HL-60 (cell line): ENCODE data around the gene FBN1.
A peak's percentile ranks its signal among the peaks of the same experiment; 100 is the strongest.

Experiments used
- DNase-seq, 2 experiments: peaks; one replicate each; pipeline ENCODE4 v3.0.0-alpha.2; 2010 to 2020; ENCODE audit warnings: low read depth in 1 of 2, low spot score in 1 of 2
- H3K27ac ChIP-seq: fragments of 250-450 bp; sonication (Bioruptor Pico); replicated peaks from 2 replicates; pipeline ENCODE4 v1.5.1; 2020; ENCODE audit warnings: mild to moderate bottlenecking, moderate library complexity
- H3K27me3 ChIP-seq: fragments of 250-450 bp; sonication (Bioruptor Pico); 2 replicates; pipeline ENCODE4 v1.5.1; 2021; ENCODE audit warnings: mild to moderate bottlenecking, moderate library complexity; ENCODE audit not compliant: insufficient read depth, poor library complexity, severe bottlenecking
- H3K4me3 ChIP-seq: replicated peaks from 2 replicates; pipeline ENCODE4 v1.5.1; 2011; ENCODE audit warnings: mild to moderate bottlenecking, control low read depth, low read length; ENCODE audit not compliant: insufficient read depth
- GABPA ChIP-seq: IDR thresholded peaks from 2 replicates; pipeline ENCODE4 v1.6.1; 2012; ENCODE audit warnings: low read depth
- POLR2AphosphoS5 ChIP-seq: IDR thresholded peaks from 2 replicates; pipeline ENCODE4 v1.6.1; 2012; ENCODE audit warnings: low read depth
- SPI1 ChIP-seq: IDR thresholded peaks from 2 replicates; pipeline ENCODE4 v1.6.1; 2012; ENCODE audit warnings: low read depth, mild to moderate bottlenecking, borderline replicate concordance
- TF ChIP-seq, protein P1 (sequence below): IDR thresholded peaks from one replicate; pipeline ENCODE4 v1.5.1; 2011; ENCODE audit warnings: low read length, control low read depth, inconsistent platforms; ENCODE audit not compliant: insufficient read depth
- TF ChIP-seq, protein P2 (sequence below): IDR thresholded peaks from 2 replicates; pipeline ENCODE4 v1.6.1; 2012; ENCODE audit warnings: low read depth; ENCODE audit not compliant: insufficient replicate concordance

The FBN1 gene

DNA sequence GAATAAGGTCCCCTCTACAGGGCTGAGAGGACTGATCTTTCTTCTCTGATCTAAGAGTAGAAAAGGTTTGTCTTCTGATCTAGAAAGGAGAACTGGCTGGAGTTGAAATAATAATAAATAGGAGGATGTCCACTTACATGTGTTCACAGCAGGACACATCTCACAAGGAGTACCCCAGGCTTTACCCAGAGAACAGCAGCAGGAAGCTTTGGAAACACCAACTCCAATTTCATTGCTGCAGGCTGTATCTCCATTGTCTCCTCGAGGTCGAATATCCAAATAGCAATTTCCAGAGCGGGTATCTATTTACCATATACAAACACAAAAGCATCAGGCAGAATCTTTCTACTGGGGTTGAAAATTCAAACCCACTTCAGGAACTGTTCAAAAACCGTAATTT lies 177.7 kb downstream of the FBN1 start:
- TF ChIP-seq POLR2AphosphoS5: no peak
- TF ChIP-seq, protein P1, sequence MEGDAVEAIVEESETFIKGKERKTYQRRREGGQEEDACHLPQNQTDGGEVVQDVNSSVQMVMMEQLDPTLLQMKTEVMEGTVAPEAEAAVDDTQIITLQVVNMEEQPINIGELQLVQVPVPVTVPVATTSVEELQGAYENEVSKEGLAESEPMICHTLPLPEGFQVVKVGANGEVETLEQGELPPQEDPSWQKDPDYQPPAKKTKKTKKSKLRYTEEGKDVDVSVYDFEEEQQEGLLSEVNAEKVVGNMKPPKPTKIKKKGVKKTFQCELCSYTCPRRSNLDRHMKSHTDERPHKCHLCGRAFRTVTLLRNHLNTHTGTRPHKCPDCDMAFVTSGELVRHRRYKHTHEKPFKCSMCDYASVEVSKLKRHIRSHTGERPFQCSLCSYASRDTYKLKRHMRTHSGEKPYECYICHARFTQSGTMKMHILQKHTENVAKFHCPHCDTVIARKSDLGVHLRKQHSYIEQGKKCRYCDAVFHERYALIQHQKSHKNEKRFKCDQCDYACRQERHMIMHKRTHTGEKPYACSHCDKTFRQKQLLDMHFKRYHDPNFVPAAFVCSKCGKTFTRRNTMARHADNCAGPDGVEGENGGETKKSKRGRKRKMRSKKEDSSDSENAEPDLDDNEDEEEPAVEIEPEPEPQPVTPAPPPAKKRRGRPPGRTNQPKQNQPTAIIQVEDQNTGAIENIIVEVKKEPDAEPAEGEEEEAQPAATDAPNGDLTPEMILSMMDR: no peak
- TF ChIP-seq GABPA: no peak
- H3K27me3 ChIP-seq: no peaks in the 10 kb centered on the region
- DNase-seq: no peak
- no peak overlapping the region for H3K4me3 ChIP-seq
- H3K27ac ChIP-seq: no peak overlapping the region

DNA sequence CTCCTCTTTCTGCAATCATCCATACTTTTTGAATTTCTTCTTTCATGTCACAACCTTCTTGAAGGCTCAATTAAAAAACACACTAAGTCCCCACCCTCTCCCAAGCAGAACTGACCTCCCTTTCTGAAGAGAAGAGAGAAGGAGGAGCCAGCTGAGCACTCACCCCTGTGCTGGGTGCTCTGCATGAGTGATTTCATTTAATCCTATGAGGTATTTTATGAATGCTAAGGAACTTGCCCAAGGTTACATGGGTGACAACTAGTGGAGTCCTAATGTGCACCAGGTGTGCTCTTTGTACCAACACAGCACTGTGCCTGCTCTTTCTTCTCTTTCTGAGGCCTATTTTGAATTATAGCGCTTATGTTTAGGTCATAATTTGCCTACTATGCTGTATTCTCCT lies 178.7 kb downstream of the FBN1 start:
- TF ChIP-seq, protein P2, sequence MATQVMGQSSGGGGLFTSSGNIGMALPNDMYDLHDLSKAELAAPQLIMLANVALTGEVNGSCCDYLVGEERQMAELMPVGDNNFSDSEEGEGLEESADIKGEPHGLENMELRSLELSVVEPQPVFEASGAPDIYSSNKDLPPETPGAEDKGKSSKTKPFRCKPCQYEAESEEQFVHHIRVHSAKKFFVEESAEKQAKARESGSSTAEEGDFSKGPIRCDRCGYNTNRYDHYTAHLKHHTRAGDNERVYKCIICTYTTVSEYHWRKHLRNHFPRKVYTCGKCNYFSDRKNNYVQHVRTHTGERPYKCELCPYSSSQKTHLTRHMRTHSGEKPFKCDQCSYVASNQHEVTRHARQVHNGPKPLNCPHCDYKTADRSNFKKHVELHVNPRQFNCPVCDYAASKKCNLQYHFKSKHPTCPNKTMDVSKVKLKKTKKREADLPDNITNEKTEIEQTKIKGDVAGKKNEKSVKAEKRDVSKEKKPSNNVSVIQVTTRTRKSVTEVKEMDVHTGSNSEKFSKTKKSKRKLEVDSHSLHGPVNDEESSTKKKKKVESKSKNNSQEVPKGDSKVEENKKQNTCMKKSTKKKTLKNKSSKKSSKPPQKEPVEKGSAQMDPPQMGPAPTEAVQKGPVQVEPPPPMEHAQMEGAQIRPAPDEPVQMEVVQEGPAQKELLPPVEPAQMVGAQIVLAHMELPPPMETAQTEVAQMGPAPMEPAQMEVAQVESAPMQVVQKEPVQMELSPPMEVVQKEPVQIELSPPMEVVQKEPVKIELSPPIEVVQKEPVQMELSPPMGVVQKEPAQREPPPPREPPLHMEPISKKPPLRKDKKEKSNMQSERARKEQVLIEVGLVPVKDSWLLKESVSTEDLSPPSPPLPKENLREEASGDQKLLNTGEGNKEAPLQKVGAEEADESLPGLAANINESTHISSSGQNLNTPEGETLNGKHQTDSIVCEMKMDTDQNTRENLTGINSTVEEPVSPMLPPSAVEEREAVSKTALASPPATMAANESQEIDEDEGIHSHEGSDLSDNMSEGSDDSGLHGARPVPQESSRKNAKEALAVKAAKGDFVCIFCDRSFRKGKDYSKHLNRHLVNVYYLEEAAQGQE: no peak
- TF ChIP-seq POLR2AphosphoS5: no peak
- no peak for TF ChIP-seq GABPA
- TF ChIP-seq SPI1: no peak
- TF ChIP-seq, protein P1: no peak
- no peak overlapping the region for H3K27ac ChIP-seq
- DNase-seq: no peak
- H3K27me3 ChIP-seq: no peaks in the 10 kb centered on the region
- no peak overlapping the region for H3K4me3 ChIP-seq

DNA sequence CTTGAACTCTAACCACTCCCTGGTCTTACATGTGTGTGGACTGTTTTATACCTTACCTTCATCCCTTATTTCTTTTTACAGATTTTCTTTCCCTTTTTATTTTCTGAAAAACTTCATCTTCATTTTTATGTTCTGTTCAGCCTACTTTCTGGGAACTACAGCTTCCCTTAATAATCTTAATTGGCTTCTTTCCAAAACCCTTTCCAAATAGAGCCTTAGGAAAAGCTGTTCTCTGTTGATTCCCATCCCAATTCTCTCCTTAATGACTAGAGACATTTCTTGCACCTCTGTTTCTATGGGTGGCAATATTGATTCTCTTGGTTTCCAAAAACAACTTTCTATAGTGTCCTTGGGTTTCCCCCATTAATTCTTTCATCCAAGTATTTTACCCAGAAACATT lies 179.4 kb downstream of the FBN1 start:
- Histone ChIP-seq H3K27me3 (no peaks in the 10 kb centered on the region), H3K27ac (no peak overlapping the region), H3K4me3 (no peak overlapping the region)
- TF ChIP-seq GABPA (no peak), SPI1 (no peak), POLR2AphosphoS5 (no peak)
- TF ChIP-seq, protein P2: no peak
- TF ChIP-seq, protein P1: no peak
- DNase-seq: no peak

DNA sequence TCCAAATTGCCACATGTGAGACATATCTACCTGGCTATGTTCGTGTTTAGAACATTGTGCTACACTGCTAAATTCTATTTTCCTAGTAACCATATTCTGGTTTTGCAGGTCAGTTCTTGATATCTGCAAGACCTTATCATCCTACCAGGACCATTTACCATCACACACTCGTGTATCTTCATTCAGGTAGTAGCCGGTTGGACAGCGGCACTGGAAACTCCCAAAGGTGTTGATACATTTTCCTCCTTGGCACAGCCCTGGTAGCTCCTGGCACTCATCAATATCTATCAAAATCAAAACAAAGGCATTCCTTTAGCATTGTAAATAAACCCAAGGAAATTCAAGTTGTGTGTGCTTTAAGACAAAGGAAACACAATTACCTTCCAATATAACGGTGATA lies 180.1 kb downstream of the FBN1 start:
- no peak for TF ChIP-seq SPI1
- TF ChIP-seq, protein P2: peak; percentile 26
- TF ChIP-seq POLR2AphosphoS5: no peak
- TF ChIP-seq, protein P1: no peak
- Histone ChIP-seq H3K4me3 (no peak overlapping the region), H3K27me3 (peaks cover 2% of the 10 kb centered on the region), H3K27ac (no peak overlapping the region)
- DNase-seq: no peak
